ENCODE results near the gene PTPN14.

The PTPN14 gene

DNA sequence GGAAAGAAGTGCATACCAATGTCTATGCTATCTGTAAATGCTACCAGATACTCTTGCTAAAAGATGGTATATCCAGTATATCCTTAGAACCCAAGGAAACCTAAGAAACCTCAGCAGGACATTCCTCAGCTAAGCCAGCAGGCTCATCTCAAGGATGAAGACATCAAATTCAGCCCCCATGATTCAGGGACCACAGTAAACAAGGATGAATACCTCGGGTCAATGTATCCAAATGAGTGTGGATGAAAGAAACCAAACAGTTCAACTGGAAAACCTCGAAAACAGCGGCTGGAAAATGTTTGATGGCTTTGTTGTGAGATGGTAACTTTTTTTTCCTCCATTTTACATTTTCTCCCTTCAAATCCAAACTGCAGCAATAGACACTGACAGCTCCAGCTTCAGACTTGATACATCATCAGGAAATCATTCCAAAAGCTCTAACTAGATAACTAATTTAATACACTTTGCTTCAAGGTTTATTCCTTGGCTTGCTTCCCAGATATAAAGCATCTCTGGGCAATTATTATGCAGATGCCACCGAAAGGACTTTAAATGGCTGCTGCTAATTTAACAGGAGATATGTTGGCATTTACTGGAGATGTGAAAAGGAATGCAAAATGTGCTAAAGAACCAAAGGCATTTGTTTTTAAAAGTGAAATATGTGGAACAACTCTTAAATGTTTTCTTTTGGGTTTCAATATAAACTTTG is 196.8 kb downstream of the PTPN14 start:
- DNase-seq, result no peak

DNA sequence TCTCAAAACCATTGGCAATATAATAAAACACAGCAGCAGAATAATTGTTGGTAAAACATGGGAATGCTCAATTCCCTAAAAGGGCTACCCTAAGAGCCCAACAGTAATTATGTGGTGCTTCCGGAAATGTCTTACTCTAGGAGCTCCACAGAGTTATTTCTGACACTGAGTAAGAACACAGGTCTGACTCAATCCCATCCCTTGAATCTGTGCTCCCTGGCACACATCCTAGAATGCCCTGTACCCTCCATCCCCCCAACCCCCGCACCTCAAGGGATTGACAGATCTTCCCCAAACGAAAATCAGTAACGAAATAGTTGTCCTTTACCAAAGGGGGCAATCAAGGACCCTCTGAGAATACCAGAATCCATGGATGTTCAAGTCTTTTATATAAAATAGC is 198.6 kb downstream of the PTPN14 start:
- DNase-seq, result no peak

GRCh38 chr1:214351551-214352277 is 199.7 kb downstream of the PTPN14 start:
- no peak for DNase-seq

DNA sequence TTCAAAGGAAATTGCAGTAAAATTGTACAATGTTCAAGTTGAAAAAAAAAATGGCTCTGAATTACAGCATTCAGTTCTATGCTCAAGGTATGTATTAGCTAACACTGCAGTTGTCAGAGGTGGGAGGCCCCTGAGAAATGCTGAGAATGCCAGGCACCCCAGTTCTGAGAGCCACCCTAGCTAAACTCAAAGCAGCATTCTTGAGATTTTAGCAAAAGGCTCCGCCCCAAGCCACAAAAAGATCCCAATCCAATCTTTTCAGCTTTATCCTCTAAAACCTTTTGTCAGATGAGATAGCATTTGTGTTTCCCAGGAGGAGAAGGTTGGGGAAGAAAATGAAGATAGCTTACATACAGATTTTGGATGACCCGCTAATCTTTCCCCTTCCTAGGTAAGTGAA is 201.6 kb downstream of the PTPN14 start:
- DNase-seq, result no peak

DNA sequence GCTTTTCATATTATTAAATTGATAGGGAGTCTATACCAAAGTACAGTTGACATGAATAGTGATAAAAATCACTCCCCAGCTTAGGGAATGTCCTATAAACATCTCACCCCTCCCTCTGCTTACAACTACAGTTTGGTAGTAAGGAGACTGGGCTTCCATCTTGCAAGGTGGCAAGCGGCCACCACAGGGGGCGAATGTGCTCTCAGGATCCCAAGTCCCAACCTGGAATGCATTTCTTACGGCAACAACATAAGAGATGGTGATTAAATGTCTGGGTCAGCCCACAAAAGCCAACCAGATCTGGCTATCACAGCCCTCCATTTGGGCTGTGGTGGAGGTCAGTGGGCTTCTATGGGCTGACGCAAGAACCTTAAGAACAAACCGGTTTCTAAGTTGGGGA is 202.4 kb downstream of the PTPN14 start:
- DNase-seq, result no peak

GRCh38 chr1:214344897-214345296 is 206.5 kb downstream of the PTPN14 start:
- no peak for DNase-seq

DNA sequence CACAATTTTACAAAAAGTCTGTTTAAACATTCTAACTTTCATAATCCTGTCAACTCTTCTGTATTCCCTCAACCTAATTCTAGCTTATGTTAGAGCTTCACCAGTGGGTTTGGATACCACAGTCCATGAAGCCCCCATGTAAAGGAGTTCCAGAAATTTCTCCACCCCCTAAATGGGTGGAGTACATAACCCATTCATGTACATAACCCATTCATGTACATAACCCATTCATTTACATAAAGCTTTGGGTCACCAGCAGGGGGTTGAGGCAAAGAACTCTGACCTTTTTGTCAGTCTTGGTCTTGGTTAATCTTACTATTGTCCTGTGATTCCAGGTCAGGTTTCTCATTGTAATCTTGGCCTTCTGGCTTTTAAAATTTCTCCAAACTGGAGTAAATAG is 208.9 kb downstream of the PTPN14 start:
- DNase-seq, result no peak

DNA sequence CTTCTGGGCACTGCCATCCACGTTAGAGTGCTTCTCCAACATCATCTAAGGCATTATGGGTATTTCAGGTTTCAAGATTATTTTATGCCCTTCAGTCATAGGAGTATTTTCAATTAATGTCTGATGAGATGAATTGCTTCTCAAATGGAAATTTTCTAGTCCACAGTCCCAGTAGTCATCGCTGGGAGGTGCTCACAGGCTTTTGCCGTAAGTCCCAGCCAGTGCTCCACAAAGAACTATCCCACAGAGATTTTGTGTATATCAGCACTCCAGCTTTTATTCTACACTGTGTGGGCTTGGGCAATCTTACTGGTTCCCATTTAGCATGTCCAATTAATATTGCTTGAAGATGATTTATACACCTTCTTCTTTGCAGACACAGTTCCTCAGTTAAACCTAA is 209.5 kb downstream of the PTPN14 start:
- no peak for DNase-seq

GRCh38 chr1:214341459-214341858 is 209.9 kb downstream of the PTPN14 start:
- no peak for DNase-seq

DNA sequence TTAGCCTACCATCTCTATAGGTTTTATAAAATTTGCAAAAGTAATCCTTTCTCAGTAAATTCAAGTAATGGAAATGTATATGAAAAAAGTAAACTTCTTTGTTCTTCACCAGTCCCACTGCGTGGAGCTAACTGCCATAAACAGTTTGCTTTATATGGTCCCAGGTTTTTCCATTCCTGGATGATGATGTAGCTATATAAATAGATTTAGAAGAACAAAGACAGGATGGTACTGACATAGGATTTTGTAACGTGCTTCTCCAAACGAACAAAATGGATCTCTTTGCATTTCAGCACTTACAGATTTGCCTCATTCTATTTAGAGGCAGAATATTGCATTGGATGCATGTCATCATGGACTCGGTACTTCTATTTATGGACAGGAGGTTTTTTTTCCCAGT is 213.2 kb downstream of the PTPN14 start:
- DNase-seq, result no peak

DNA sequence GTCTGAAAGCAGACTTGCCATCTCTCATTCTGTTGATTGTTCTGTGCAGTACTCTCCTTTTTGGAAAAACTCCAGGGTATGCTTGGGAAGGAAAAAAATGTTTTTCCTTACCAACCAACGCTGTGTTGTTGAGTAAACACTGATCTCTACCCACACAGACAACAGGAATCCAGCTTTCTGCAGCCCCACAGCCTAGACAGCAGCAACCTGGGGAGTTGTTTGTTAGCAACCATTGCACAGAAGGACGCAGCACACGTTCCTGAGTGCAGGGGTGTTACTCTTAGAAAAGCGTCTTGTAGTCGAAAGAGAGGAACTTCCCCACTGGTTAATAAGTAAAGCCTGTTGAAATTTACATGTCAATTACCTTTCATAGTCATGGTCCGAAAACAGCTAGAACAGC is 213.9 kb downstream of the PTPN14 start:
- DNase-seq, result no peak

GRCh38 chr1:214337015-214337414 is 214.4 kb downstream of the PTPN14 start:
- no peak for DNase-seq

DNA sequence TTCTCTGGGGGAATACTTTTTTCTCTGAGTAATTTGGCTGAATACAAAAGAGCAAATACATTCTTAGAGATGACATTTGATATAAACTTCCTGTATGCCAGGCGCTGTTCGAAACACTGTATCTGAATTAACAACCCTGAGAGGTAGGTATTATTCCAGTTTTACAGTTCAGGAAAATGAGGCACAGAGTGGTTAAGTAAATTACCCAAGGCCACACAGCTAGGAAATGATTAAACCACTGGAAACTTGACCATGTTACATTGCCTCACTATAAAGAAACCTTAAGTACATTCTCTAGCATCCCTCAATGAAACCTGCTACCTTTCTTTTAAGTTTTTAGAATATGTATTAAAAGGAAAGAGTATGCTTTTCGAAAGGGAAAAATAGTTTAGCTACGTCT is 215.8 kb downstream of the PTPN14 start:
- DNase-seq, result no peak

DNA sequence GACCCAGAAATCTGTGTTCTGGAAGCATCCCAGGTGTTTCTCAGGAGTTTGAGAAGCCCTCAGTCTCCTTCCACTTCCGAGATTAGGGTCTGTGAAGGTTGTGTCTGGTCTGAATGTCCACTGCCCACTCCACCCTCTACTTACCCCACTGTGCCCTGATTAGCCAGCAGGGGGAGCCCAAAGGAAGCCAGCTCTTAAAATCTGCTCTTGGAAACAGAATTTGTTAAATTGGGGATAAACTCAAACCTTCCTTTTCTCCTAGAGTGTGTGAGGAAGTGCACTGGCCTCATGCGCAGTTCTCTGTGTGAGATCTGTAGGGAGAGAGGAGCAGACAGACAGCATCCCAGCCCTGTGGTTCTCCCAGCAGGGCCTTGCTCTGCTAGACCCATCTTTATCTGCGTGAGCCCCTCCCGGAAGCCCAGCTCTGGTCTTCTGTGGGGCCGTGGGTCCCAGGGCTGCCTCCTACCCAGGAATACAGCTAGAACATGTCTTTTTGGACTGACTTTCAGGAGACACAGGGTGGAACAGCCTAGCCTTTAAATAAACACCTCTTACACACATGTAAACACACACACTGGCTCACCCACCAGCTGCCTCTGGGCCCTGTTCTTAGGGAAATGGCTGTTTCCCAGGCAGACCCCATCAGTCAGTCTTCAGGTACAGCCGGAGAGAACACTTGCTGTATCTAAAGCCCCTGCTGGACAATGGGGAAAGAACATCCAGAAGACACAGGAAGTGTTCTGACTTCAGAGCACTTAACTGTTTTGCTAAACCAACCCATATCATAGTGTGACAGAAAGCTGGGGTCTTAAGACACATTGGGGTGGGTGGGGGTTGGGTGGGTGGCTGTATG is 218.2 kb downstream of the PTPN14 start:
- no peak for DNase-seq

GRCh38 chr1:214331827-214332423 is 219.5 kb downstream of the PTPN14 start:
- no peak for DNase-seq

DNA sequence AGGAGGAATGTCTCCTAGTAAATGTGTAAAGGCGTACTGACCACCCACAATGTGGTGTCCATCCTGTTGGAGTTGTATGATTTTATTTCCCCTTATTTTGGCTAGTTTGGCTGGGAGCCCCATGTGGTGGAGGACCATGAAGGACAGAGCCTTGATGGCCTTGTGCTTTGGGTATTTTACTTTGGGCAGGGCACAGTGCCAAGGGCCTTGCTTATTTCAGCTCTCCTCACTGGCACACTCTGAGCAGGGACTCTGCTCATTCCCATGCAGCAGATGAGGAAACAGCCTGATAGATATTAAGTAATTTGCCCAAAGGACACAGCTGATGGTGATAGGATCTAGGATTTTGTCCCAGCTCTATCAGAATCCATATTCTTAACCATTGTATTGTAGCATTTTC is 220.2 kb downstream of the PTPN14 start:
- DNase-seq, result no peak

DNA sequence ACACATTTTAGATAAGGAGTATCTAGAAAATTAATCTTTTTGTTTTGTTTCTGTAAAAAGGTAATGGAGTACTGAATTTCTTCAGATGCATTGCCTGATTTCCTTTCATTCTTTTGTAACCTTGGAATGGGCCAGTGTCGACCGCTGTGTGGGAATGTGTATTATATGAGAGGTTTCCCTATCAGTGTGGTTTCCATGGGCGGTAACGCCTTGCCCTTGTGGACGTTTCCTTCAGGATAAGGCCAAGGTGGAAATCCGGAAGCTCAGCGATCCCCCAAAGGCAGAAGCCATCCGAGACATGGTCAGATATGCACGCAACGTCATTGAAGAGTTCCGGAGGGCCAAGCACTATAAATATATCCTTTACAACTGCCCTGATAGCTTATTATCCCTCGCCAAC is 220.7 kb downstream of the PTPN14 start:
- DNase-seq, result no peak

- DNase-seq, result no peak
Measured at GRCh38 chr1:214330222-214330621, 221.2 kb downstream of the PTPN14 start.

DNA sequence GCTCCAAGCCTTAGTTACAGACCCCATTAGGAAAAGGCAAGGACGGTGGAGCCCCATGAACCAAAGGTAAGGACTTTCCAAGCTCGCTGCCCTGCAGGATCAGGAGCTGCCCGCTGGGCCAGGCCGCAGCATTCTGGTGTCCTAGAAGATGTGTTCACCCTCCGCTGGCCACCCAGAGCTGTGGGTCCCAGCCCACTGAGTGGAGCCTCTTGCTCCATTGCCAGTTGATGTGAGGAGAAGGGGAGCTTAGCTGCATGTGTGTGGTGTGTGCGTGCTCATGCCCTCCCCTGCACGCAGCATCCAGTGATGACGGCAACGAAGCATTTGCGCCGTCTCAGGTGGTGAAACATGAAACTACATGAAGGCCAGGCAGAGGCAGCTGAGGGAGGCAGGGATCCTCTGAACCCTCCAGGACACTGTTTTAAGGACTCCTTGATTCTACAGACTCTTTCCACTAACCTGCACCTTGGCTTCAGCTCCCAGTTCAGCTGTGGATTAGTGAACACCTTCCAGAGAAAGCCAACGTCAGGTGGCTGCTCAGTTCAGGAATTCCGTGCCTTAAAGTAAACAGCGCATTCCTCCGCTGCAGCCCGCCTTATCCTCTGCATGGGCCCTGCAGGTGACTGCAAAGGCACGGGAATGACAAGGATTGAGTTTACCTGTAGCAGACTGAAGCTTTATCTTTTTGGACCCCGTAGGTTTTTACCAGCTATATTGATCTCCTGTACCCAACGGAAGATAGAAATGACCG is 221.8 kb downstream of the PTPN14 start:
- DNase-seq, result no peak

DNA sequence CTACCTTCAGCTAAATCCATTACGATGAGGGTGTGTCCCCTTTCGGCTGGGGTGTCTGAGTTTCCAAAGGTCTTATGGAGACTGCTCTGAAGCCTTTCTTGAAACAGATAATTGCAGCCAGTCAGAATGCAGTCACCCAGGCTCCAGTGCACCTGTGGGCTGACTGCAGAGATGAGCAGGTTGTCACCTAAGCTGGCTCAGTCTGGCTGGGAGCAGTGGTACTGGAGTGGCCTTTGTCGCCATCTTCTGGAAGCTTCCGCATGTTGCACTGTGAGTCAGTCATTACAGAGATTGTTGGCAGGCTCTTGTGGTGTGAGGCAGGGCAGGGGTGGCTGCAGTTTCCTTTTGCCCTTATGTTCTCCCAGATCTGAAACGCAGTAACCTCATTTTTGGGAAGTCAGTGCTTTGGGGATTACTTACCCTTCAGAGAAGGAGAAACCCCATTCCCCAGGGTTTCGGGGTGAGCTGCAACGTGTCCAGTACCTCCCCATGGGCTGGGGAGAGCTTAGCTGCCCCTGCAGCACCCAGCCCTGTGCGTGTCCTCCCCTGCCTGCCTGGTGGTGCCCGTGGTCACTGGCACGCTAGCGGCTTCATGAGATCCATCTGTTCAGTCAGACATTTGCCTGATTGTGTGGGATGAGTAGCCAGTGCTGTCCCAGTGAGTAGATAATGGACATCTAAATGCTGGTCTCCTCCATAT is 222.5 kb downstream of the PTPN14 start:
- DNase-seq, result peak; percentile 57

DNA sequence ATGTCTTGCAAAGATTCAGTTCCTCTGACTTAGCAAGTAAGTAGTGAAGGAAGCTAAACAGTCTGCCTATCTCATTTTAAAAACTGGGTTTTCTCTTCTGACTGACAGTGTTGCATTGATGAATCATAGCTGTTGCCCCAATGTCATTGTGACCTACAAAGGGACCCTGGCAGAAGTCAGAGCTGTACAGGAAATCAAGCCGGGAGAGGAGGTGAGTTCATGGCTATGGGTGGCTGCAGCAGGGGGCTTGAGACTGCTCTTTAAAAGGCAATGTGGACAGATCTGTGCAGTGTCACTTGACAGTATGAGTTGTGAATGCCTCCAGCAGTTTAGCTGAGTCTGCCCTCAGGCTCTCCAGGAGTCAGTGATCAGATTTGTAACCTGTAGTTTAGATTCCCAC is 223.9 kb downstream of the PTPN14 start:
- DNase-seq, result no peak

DNA sequence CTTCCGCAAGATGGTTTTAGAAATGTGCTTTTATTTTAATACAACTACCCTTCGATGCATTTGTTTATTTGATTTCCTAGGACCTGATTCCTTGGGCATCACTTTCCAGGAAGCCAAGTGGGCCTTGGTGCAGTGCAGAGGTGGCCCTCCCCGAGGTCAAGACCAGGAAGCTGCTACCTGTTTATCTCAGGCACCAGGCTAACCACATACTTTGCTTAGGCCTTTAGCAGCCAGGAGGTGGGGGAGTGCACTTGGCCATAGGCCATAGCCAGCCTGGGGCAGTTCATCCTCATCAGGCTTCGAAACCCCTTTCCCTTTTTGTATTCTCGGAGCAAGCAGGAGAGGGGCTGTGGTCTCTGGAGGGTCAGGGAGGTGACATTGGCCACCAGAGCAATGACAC is 225.0 kb downstream of the PTPN14 start:
- no peak for DNase-seq

Measured in NCI-H2029 treated with DMSO at 0.1 percent for 48 hours (cell line).